ENCODE data around the gene S100A14. TPM values are rescaled to one million over a fixed set of nuclear protein-coding genes. Genes with fewer than 3 reads are reported as not detected.

S100A14 gene
- total and polyA plus RNA-seq, 9 of the 15 experiments (the other 6 are each of a cell fraction or from before 2014, with no cell fraction given): 0.10 to 0.64 (median 0.24) TPM; not detected in 3

- TF ChIP-seq HDAC2 (IDR thresholded peaks at IDR 0.05): 0 out of 2 replicates have a peak, but pooled peaks have one; percentile 8
- no peak for TF ChIP-seq HMG20B (CRISPR knock-in tag; IDR thresholded peaks at IDR 0.05)
- no peak for TF ChIP-seq FOXJ2 (tag; IDR thresholded peaks at IDR 0.05)
- no peak for TF ChIP-seq ZBTB2 (IDR thresholded peaks at IDR 0.05)
- TF ChIP-seq NR3C1 (CRISPR knock-in tag; IDR thresholded peaks at IDR 0.05): no peak
- no peak for TF ChIP-seq CHD2 (IDR thresholded peaks at IDR 0.05; ENCODE audit: low read depth, low read length)
- TF ChIP-seq ARHGAP35 (IDR thresholded peaks at IDR 0.05; ENCODE audit: partially characterized antibody): no peak
- TF ChIP-seq ZFPM2 (CRISPR knock-in tag; IDR thresholded peaks at IDR 0.05): no peak
- TF ChIP-seq NCOA1 (IDR thresholded peaks at IDR 0.05; ENCODE audit: low read depth): no peak
- no peak for TF ChIP-seq VEZF1 (CRISPR knock-in tag; IDR thresholded peaks at IDR 0.05)
- no peak for TF ChIP-seq ZNF644 (tag; IDR thresholded peaks at IDR 0.05; ENCODE audit: low read depth)
- no peak for TF ChIP-seq ZNF41 (CRISPR knock-in tag; conservative IDR thresholded peaks at IDR 0.05)
- no peak for TF ChIP-seq ZNF133 (CRISPR knock-in tag; IDR thresholded peaks at IDR 0.05)
- TF ChIP-seq, protein P1, sequence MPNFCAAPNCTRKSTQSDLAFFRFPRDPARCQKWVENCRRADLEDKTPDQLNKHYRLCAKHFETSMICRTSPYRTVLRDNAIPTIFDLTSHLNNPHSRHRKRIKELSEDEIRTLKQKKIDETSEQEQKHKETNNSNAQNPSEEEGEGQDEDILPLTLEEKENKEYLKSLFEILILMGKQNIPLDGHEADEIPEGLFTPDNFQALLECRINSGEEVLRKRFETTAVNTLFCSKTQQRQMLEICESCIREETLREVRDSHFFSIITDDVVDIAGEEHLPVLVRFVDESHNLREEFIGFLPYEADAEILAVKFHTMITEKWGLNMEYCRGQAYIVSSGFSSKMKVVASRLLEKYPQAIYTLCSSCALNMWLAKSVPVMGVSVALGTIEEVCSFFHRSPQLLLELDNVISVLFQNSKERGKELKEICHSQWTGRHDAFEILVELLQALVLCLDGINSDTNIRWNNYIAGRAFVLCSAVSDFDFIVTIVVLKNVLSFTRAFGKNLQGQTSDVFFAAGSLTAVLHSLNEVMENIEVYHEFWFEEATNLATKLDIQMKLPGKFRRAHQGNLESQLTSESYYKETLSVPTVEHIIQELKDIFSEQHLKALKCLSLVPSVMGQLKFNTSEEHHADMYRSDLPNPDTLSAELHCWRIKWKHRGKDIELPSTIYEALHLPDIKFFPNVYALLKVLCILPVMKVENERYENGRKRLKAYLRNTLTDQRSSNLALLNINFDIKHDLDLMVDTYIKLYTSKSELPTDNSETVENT (CRISPR knock-in tag; IDR thresholded peaks at IDR 0.05): no peak
- TF ChIP-seq SMAD1 (IDR thresholded peaks at IDR 0.05; ENCODE audit: low read depth, low read length, partially characterized antibody): no peak
- TF ChIP-seq SUPT5H (IDR thresholded peaks at IDR 0.05): no peak
Measured at GRCh38 chr1:153609585-153609907, 6.6 kb downstream of the S100A14 start (continued).

Data from K562 (cell line).